Activated CD8-positive, alpha-beta memory T cell treated with anti-CD3 and anti-CD28 coated beads, Interleukin-2, amount 50 U/mL, for 24 hours (primary cell): ENCODE measurements around the gene ICAM3.
"Not testable (repeated sequence)": the region's sequence is repeated elsewhere in the genome, so short reads cannot be mapped to it uniquely, and the experiment has no call there.

ENCODE experiments used
- DNase-seq: peaks from one replicate; pipeline ENCODE4 v3.0.0-alpha.2; 2020; ENCODE audit errors: extremely low read depth

The ICAM3 gene

GRCh38 chr19:10339380-10339960 is at the start of gene ICAM3:
Gene ICAM3, minus strand, starts transcription at chr19:10339624. Its CDS starts 10 bp downstream, at chr19:10339614.
- peak; percentile 40 for DNase-seq

- peak; percentile 72 for DNase-seq
These were observed 49.5 kb upstream of the ICAM3 start for GRCh38 chr19:10388957-10389356.

- no peak for DNase-seq
These were observed 45.2 kb upstream of the ICAM3 start for GRCh38 chr19:10384580-10384979.

- not testable (repeated sequence) for DNase-seq
These were observed 43.7 kb upstream of the ICAM3 start for GRCh38 chr19:10383223-10383499.

GRCh38 chr19:10380313-10381102 is 41.1 kb upstream of the ICAM3 start, which contains the start of gene TYK2:
Gene TYK2, minus strand, starts transcription at chr19:10380572. Its CDS starts 2,166 bp downstream, at chr19:10378406.
- peak; percentile 87 for DNase-seq

- DNase-seq, result no peak
These were observed 40.5 kb upstream of the ICAM3 start for GRCh38 chr19:10379880-10380312.

- no peak for DNase-seq
These were observed 38.7 kb upstream of the ICAM3 start for GRCh38 chr19:10378124-10378523.

- DNase-seq, result not testable (repeated sequence)
These were observed 37.8 kb upstream of the ICAM3 start for GRCh38 chr19:10377140-10377640.

GRCh38 chr19:10374931-10375330 is 35.5 kb upstream of the ICAM3 start:
- DNase-seq, result no peak

- DNase-seq, result no peak
These were observed 33.3 kb upstream of the ICAM3 start for GRCh38 chr19:10372690-10373089.

- no peak for DNase-seq
These were observed 28.8 kb upstream of the ICAM3 start for GRCh38 chr19:10368101-10368803.

DNA sequence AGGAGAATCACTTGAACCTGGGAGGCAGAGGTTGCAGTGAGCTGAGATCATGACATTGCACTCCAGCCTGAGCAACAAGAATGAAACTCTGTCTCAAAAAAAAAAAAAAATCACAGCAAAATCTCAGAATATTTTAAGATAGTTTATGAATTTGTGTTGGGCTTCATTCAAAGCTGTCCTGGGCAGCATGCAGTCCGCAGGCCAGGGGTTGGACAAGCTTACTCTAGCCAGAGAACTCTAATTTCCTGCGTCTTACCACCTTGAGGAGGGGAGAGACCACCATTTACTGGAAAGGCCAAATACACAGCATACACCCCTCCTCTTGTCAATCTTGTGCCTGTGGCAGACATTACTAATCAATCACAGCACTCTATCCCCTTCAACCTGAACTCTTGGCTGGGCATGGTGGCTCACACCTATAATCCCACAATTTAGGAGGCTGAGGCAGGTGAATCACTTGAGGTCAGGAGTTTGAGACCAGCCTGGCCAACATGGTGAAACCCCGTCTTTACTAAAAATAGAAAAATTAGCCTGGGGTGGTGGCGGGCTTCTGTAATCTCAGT is 27.6 kb upstream of the ICAM3 start:
- DNase-seq, result not testable (repeated sequence)

- no peak for DNase-seq
These were observed 26.1 kb upstream of the ICAM3 start for GRCh38 chr19:10365518-10365917.

- DNase-seq, result no peak
These were observed 25.2 kb upstream of the ICAM3 start for GRCh38 chr19:10364644-10365043.

- DNase-seq, result no peak
These were observed 24.4 kb upstream of the ICAM3 start for GRCh38 chr19:10363789-10364281.

GRCh38 chr19:10362259-10362658 is 22.8 kb upstream of the ICAM3 start:
- no peak for DNase-seq

DNA sequence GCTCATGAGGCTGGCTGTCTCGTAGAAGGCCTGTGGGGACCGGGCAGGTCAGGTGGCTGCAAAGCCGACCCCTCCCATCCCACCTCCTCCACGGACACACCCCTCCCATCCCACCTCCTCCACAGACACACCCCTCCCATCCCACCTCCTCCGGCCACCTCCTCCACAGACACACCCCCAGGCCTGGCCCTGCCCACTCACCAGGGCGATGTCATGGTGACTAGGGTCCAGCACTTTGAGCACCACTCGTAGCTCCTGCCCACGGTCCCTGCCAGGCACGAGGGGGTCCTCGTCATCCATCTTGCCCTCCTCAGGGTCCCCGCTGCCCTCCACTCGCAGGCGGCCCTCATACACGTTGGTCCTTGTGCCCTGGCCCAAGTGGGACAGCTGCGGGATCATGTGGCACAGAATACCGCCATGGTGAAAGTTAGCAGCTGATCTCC is 22.2 kb upstream of the ICAM3 start:
- no peak for DNase-seq

GRCh38 chr19:10356431-10356830 is 17.0 kb upstream of the ICAM3 start:
- no peak for DNase-seq

GRCh38 chr19:10353793-10354391 is 14.5 kb upstream of the ICAM3 start:
- DNase-seq, result peak; percentile 40

GRCh38 chr19:10352764-10353671 is 13.6 kb upstream of the ICAM3 start:
- no peak for DNase-seq

GRCh38 chr19:10346509-10346908 is 7.1 kb upstream of the ICAM3 start:
- DNase-seq, result no peak
